NCI-H2171 (cell line): ENCODE measurements around the gene CTDSPL.

ENCODE experiments used
- DNase-seq: peaks from one replicate; lab custom pipeline; 2025; lab: John Stamatoyannopoulos, UW

Gene CTDSPL

GRCh38 chr3:37943631-37944314 is 82.1 kb downstream of the CTDSPL start:
- DNase-seq: no peak

DNA sequence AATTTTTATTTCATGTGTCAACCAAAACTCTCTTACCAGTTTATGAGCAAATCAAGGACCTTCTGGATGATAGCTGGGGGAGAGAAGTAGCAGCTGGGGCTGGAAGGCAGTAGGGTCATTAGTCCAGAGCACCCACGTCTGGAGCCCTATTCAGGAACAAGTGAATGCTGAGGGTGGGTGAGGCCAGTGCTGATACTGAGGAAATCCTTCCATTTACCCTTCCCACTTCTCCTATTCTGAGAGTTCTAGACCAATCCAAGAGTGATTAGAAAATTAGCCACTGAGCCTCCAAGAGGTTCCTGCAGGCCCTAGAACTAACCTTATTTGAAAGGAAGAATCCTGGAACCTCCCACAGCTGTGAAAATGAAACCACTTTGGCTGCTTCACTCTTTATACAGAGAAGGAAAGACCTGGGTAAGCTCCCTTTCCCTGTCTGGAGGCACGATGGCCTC is 82.7 kb downstream of the CTDSPL start:
- no peak for DNase-seq

- no peak for DNase-seq
Measured at GRCh38 chr3:37945156-37945806, 83.6 kb downstream of the CTDSPL start.

GRCh38 chr3:37945807-37946530 is 84.3 kb downstream of the CTDSPL start:
- no peak for DNase-seq

DNA sequence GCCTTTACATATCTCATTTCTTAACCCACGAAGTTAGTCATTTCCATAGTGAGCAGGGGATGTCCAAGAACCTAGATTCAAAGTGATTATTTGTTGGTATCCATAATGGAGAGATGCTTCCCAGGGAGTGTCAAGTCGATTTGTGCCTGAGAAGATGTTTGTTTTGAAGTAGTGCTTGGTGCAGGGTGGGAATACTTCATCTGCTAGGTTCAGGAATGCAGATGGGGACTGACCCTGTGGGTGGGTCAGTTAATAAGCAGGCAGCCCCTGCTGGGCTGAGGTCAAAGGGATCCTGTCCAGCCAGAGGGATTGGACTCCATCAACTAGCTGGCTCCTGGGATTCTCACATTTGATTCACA is 84.8 kb downstream of the CTDSPL start:
- no peak for DNase-seq

- DNase-seq: no peak
Measured at GRCh38 chr3:37949866-37950265, 88.2 kb downstream of the CTDSPL start.

DNA sequence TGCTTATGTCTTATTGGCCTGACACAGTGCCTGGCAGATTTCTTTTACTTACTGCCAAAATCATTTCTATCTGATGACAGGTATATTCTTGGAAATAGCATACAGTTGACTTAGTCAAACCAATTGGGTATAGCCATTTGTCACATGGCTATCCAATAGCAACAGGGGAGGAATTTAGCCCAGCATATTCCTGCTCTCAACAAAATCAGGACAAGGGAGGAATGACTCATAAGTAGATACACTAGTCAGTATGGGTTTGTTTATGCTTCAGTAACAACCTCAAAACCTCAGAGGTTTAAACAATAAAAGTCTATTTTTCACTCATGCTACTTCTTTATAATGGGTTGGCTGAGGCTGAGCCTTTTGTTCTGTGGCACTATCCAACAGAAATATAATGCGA is 90.9 kb downstream of the CTDSPL start:
- DNase-seq: no peak

DNA sequence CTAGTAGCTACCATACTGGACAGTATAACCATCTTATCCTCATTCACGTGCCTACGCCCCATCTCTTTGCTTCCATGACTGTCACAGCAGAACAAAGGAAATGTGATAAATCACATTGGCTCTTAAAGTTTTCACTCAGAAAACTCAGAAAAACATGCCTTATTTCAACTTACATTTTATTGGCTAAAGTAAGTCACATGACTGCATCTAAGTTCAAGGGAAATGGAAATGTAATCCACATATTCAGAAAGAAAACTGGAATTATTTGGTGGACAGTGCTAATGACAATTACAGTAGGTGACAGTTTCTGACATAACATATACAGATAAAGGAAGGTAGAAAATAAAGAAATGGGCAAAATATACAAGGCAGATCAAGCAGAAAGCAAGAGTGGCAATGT is 91.5 kb downstream of the CTDSPL start:
- DNase-seq: no peak

- no peak for DNase-seq
Measured at GRCh38 chr3:37953707-37954394, 92.2 kb downstream of the CTDSPL start.

DNA sequence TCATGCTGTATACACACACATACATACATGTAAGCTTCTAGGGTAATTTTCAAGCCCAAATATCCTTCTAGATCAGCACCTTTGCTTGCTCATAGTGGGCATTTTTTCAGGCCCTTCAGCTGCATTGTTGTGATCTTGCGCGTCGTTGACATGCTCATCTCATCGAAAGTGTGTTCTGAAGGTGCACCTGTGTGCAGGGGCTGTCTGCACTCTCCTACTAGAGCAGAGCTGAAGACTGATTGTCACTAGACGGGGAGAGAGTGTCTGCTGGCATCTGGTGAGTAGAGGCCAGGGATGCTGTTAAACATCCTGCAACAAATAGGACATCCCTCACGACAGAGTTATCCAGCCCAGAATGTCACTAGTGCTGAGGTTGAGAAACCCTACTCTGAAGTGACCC is 93.2 kb downstream of the CTDSPL start:
- DNase-seq: no peak

DNA sequence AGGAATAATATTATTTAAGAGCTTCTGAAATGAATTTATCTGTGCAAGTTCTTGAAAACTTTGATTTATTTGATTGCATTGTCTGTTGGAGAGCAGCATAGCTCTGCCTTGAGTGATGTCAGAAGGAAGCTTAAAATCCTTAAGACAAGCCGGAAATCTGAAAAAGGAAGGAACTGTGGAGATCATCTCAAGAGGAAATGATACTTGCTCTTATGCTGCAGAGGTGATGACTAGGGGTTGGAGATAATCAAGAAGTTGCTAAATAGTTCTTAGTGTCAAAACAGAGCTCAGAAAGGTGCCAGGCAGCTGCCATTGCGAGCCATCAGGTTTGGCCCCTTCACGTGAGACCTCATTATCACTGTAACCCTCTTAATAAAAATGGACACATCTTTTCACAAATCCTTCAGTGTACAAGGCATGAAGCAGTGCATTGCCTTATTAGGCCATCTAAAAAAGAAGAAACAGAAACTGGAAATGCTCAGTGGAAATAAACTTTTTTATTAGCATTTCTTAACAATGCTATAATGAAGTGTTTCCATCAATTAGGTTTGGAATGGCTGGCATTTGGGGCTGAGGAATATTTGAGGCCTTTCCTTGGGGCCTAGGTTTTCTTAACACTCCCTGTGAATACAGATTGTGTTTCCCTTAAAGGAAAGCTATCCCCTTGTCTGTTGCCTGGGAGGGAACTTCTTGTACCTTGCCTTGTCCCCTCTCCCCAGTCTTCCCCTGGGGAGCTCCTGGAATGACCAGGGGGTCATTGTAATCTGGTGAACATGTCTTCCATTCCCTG is 94.4 kb downstream of the CTDSPL start:
- DNase-seq: no peak

GRCh38 chr3:37956723-37957538 is 95.3 kb downstream of the CTDSPL start:
- DNase-seq: no peak

DNA sequence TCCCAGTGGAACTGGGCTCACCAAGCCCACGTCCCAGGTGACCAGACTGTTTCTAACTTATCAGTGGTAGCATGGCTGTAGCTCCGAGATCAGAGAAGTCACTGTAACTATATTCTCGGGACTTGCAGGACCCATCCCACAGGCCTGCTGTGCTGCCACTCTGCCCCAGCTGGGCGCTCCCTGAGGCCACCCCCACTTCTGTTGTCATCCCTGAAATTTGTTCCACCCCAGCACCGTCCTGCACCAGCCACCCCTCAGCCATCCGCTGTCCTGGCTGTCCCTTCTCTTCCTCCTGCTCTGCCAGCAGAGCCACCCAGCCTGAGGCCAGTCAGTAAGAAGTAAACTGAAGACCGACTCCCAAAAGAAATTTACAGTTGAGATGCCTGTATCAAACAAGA is 95.9 kb downstream of the CTDSPL start:
- DNase-seq: no peak

GRCh38 chr3:37961622-37962431 is 100.1 kb downstream of the CTDSPL start:
- DNase-seq: no peak

DNA sequence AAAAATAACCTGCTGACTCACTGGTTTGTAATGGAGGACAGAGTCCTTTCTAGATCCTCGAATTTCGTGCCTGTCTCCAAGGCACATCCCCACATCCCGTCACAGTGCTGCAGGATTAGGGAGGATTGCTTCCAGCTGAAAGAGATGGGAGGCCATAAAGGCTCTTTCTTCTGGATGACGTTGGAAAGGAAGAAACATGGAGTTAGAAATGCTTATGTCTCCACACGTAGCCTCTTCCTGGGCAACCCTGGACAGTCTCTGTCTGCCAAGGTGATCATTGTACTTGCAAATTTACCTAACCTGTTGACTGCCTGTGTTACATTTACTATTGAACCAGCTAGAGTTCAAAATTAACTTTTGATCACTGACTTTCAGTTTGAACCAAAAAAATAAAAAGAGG is 101.3 kb downstream of the CTDSPL start:
- no peak for DNase-seq

GRCh38 chr3:37963635-37964034 is 102.0 kb downstream of the CTDSPL start:
- DNase-seq: no peak

DNA sequence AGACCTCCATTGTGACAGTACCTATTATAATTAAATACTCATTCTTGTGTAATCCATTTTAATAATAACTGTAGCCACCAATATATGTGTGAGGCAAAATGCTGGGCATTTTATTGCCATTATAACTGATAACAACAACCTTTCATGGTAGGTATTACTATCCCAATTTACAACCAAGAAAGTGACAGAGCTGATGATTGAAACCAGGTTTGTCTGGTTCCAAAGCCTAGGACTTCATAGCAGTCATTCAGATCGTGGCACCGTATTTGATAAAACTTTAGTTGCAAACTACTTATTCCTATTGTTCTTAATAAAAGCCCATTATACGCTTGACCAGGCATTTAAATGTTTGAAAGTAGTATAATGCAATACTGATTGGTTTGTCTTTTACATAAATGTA is 102.5 kb downstream of the CTDSPL start:
- no peak for DNase-seq

GRCh38 chr3:37964716-37965115 is 103.0 kb downstream of the CTDSPL start:
- DNase-seq: no peak

GRCh38 chr3:37967260-37967881 is 105.7 kb downstream of the CTDSPL start:
- no peak for DNase-seq

GRCh38 chr3:37968199-37968598 is 106.5 kb downstream of the CTDSPL start:
- DNase-seq: no peak
